HepG2 (cell line): ENCODE results near the gene IARS2. TPM values are rescaled to one million over a fixed set of nuclear protein-coding genes. Genes with fewer than 3 reads are reported as not detected.

ENCODE experiments used
- ATAC-seq: fragments of 200-7000 bp; cut with Tn5 transposase; 3 replicates; pipeline ENCODE4 v1.9.1; 2020; ENCODE audit warnings: mild to moderate bottlenecking, moderate library complexity
- BruUV-seq: library from RNA; stranded (reverse); fragments of 400-500 nt; replicated peaks from 2 replicates; lab custom pipeline; 2021; lab: Mats Ljungman, UMichigan
- CTCF ChIA-PET: fragments of 300-600 bp; formaldehyde crosslinking; extraction: SDS; loops from one replicate; lab custom pipeline; 2021; ENCODE audit warnings: low total read pairs, inconsistent platforms, low intra/inter-chr PET ratio; lab: Yijun Ruan, JAX
- POLR2A ChIA-PET: fragments of 350-600 bp; sonication (Branson Sonifier 250); formaldehyde crosslinking; loops from one replicate; lab custom pipeline; 2020; ENCODE audit warnings: antibody characterized with exemption, inconsistent platforms; lab: Yijun Ruan, JAX
- DNase-seq: peaks from one replicate; pipeline ENCODE4 v3.0.0-alpha.2; 2015; ENCODE audit warnings: low spot score
- FAIRE-seq: peaks from 3 replicates; lab custom pipeline; 2011; peaks lifted over from hg19 to GRCh38; lab: Jason Lieb, UNC
- H2AFZ ChIP-seq: one replicate; pipeline ENCODE4 v1.6.1; 2011; ENCODE audit warnings: low read length, inconsistent platforms
- H3K27ac ChIP-seq: fragments of 300-600 bp; 3 replicates; pipeline ENCODE4 v1.8.0; 2011; ENCODE audit warnings: mixed run types, mild to moderate bottlenecking, mixed read lengths, low read length, inconsistent platforms; ENCODE audit not compliant: insufficient read depth; ENCODE audit errors: extremely low read length
- H3K27me3 ChIP-seq, 2 experiments: fragments of 200-600 bp in 1 of 2; 2 replicates in 1 of 2; 3 replicates in 1 of 2; pipeline versions ENCODE4 v1.6.0 to v1.8.0; 2011; ENCODE audit warnings: low read length in 2 of 2, mild to moderate bottlenecking in 2 of 2, moderate library complexity in 2 of 2, inconsistent platforms in 1 of 2; ENCODE audit not compliant: insufficient read depth in 2 of 2, control insufficient read depth in 1 of 2
- H3K36me3 ChIP-seq, 2 experiments: fragments of 200-600 bp in 1 of 2; replicated peaks in 1 of 2; 2 replicates in 1 of 2; 3 replicates in 1 of 2; pipeline versions ENCODE4 v1.5.1 to v1.8.0; 2011; ENCODE audit warnings: low read length in 2 of 2, inconsistent platforms in 1 of 2; ENCODE audit not compliant: insufficient read depth in 2 of 2, control insufficient read depth in 1 of 2
- H3K4me1 ChIP-seq: 2 replicates; pipeline ENCODE4 v1.5.1; 2012; ENCODE audit warnings: low read length, inconsistent platforms; ENCODE audit not compliant: insufficient read depth
- H3K4me2 ChIP-seq: 2 replicates; pipeline ENCODE4 v1.6.0; 2011; ENCODE audit warnings: low read depth, low read length, inconsistent platforms
- H3K4me3 ChIP-seq, 3 experiments: fragments of 200-600 bp in 1 of 3; sonication (generic), shearing (Covaris generic) in 1 of 3; replicated peaks in 1 of 3; 2 replicates each; pipeline ENCODE4 v1.5.1; 2011 to 2016; ENCODE audit warnings: low read length in 3 of 3, inconsistent platforms in 2 of 3, low read depth in 2 of 3, mild to moderate bottlenecking in 2 of 3, control low read depth in 1 of 3, mixed read lengths in 1 of 3; ENCODE audit not compliant: insufficient read depth in 1 of 3
- H3K79me2 ChIP-seq: one replicate; pipeline ENCODE4 v1.6.1; 2011; ENCODE audit warnings: low read length, inconsistent platforms; ENCODE audit not compliant: insufficient read depth
- H3K9ac ChIP-seq: 2 replicates; pipeline ENCODE4 v1.6.0; 2011; ENCODE audit warnings: mild to moderate bottlenecking, low read depth, low read length, inconsistent platforms; ENCODE audit not compliant: insufficient read depth
- H3K9me3 ChIP-seq: 2 replicates; pipeline ENCODE4 v1.5.1; 2012; ENCODE audit warnings: mild to moderate bottlenecking, low read length
- H4K20me1 ChIP-seq: 2 replicates; pipeline ENCODE4 v1.6.0; 2011; ENCODE audit warnings: inconsistent platforms, mild to moderate bottlenecking, low read length, moderate library complexity; ENCODE audit not compliant: insufficient read depth
- ARID4A ChIP-seq: sonication (generic); formaldehyde crosslinking; IDR thresholded peaks from 2 replicates; pipeline ENCODE4 v1.5.0; 2020; ENCODE audit warnings: mild to moderate bottlenecking, missing genetic modification reagents, borderline replicate concordance
- BRCA1 ChIP-seq: sonication (generic); formaldehyde crosslinking; IDR thresholded peaks from 2 replicates; pipeline ENCODE4 v1.4.0; 2020; ENCODE audit warnings: missing genetic modification reagents
- DMTF1 ChIP-seq: sonication (generic); formaldehyde crosslinking; IDR thresholded peaks from 2 replicates; pipeline ENCODE4 v1.4.0; 2020; ENCODE audit warnings: mild to moderate bottlenecking, missing genetic modification reagents
- HOXA5 ChIP-seq: sonication (generic); formaldehyde crosslinking; IDR thresholded peaks from 2 replicates; pipeline ENCODE4 v1.4.0; 2020; ENCODE audit warnings: missing genetic modification reagents
- MED8 ChIP-seq: sonication (generic); formaldehyde crosslinking; IDR thresholded peaks from 2 replicates; pipeline ENCODE4 v1.8.1; 2023; ENCODE audit warnings: mild to moderate bottlenecking, missing genetic modification reagents; ENCODE audit not compliant: insufficient replicate concordance
- MTA3 ChIP-seq: sonication (generic); formaldehyde crosslinking; IDR thresholded peaks from 2 replicates; pipeline ENCODE4 v1.4.0; 2020; ENCODE audit warnings: missing genetic modification reagents
- PRMT3 ChIP-seq: sonication (generic); formaldehyde crosslinking; IDR thresholded peaks from 2 replicates; pipeline ENCODE4 v1.8.1; 2022; ENCODE audit warnings: low read depth, mild to moderate bottlenecking, moderate library complexity, missing genetic modification reagents, borderline replicate concordance
- PRPF4 ChIP-seq: fragments of 200-400 bp; formaldehyde crosslinking; IDR thresholded peaks from 2 replicates; pipeline ENCODE4 v1.6.1; 2016; ENCODE audit warnings: low read length, low read depth; ENCODE audit not compliant: poor library complexity, severe bottlenecking
- STAG1 ChIP-seq: sonication (generic); formaldehyde crosslinking; IDR thresholded peaks from 2 replicates; pipeline ENCODE4 v1.4.0; 2020; ENCODE audit warnings: missing genetic modification reagents
- ZNF407 ChIP-seq: sonication (generic); formaldehyde crosslinking; IDR thresholded peaks from one replicate; pipeline ENCODE4 v1.5.1; 2020; ENCODE audit warnings: mild to moderate bottlenecking, missing genetic modification reagents; ENCODE audit errors: not compliant biosample characterization
- WGBS: methylation state at CpG from one replicate; pipeline ENCODE4 v1.1.6; 2017; ENCODE audit warnings: low lambda C conversion rate; 5-methylcytosine and 5-hydroxymethylcytosine counted together
- in situ Hi-C: cut with HindIII; loops from 2 replicates; pipeline ENCODE4 v1.10.0; 2017; ENCODE audit warnings: low pct_unique_long_range_greater_than_20kb; ENCODE audit not compliant: extremely low pct_ligation_motif_present
- intact Hi-C: fragments of 100-400 bp; cut with micrococcal nuclease; formaldehyde crosslinking; loops from one replicate; pipeline ENCODE4 v1.10.0; 2022; ENCODE audit not compliant: unreplicated experiment
- polyA plus RNA-seq, 8 experiments: library from polyadenylated mRNA; depleted of rRNA in 3 of 8; stranded (reverse) in 7 of 8; unstranded in 1 of 8; fragments of >200 nt; fragmentation: Illumina TruSeq in 4 of 8; extraction: Trizol in 4 of 8; gene quantifications; 2 replicates each; pipeline versions ENCODE4 v1.2.1 to v1.2.3, GENCODE V29; 2011 to 2016; ENCODE audit warnings: low read depth in 4 of 8, missing spikeins in 1 of 8, mixed read lengths in 1 of 8; ENCODE audit not compliant: insufficient read depth in 1 of 8
- total RNA-seq, 5 experiments: library from RNA; depleted of rRNA; stranded (reverse); fragments of >200 nt; fragmentation: Illumina TruSeq; extraction: Trizol; gene quantifications; 2 replicates each; pipeline ENCODE4 v1.2.3, GENCODE V29; 2016; ENCODE audit warnings: low read depth in 1 of 5

IARS2 gene
- total and polyA plus RNA-seq, 2 of the 13 experiments (the other 11 are each of a cell fraction or from before 2014, with no cell fraction given) = 28.6 to 122 TPM

GRCh38 chr1:220164116-220164515, 70.2 kb downstream of the IARS2 start:
- in situ Hi-C loops (no loop called here), intact Hi-C loops (no loop called here)
- Histone ChIP-seq H3K27ac (no peak overlapping the region), H4K20me1 (no peaks in the 10 kb centered on the region), H2AFZ (no peak overlapping the region), H3K4me1 (no peaks in the 10 kb centered on the region), H3K4me3 (no peak overlapping the region), H3K9ac (no peak overlapping the region), H3K9me3 (no peaks in the 10 kb centered on the region), H3K79me2 (no peaks in the 10 kb centered on the region), H3K4me2 (no peak overlapping the region), H3K27me3 (no peaks in the 10 kb centered on the region), H3K36me3 (peaks cover 9 to 32% of the 10 kb centered on the region in 2 experiments)
- WGBS = 100% methylated on average over 1 of the region's 1 CpG
- no peak for ATAC-seq
- ChIA-PET POLR2A (no interaction called here), CTCF (no interaction called here)
- no peak for DNase-seq
- no peak for FAIRE-seq
- no TSS peak for BruUV-seq
- TF ChIP-seq MED8 (no peak), MTA3 (CRISPR knock-in tag) (no peak), PRMT3 (CRISPR knock-in tag) (no peak), BRCA1 (CRISPR knock-in tag) (no peak), DMTF1 (no peak), STAG1 (CRISPR knock-in tag) (no peak), HOXA5 (no peak), ARID4A (CRISPR knock-in tag) (no peak), ZNF407 (CRISPR knock-in tag) (no peak), PRPF4 (no peak)
